ENCODE data around the gene SIGLEC9.

Gene SIGLEC9

GRCh38 chr19:51091126-51091525 lies 33.6 kb upstream of the SIGLEC9 start:
- TF ChIP-seq CTCF (conservative IDR thresholded peaks at IDR 0.05): no peak
- TF ChIP-seq ZFX (IDR thresholded peaks at IDR 0.05): no peak
- no peak overlapping the region for H3K27ac ChIP-seq

DNA sequence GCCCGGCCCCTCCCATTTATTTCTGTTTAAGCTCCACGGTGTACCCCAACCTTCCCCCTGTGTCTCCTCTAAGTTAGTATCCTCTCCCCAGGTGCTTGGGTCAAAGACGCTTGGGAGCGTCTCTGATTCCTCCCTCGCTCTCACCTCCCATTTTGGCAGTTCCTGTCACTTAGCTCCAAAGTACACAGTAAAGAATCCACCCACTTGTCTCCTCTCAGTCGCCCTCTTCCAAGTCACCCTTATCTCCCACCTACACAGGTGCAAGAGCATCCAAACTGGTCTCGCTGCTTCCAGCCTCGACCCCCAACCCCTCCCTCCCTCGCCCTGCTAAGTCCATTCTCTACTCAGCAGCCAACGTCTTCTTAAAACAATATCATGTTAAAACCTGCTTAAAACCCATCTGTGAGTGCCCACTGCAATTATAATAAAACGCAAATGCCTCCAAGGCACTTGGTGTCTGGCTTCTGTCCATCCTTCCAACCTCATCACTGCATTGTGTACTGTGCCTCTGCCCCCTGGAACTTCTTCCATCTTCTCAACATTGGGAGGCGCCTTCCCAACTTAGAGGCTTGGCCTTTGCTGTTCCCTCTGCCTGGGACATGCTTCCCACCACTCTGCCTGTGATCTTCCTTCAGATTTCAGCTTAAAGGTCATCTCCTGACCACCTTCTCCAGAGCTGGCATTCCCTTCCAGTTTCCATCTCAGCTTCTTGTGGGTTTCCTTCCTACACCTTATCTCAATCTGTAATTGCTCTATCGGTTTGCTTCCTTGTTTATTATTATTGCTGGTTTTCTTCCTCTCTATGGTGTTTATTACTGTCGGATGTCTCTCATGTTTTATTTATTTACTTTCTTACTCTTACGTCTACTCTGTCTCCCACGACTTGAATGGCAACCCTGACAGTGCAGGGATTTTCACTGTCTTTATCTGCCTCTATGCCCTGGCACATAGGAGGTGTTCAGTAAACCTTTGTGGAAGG lies 32.5 kb upstream of the SIGLEC9 start:
- H3K27ac ChIP-seq: peak overlapping the region; percentile 42
- no peak for TF ChIP-seq ZFX (IDR thresholded peaks at IDR 0.05)
- no peak for TF ChIP-seq CTCF (conservative IDR thresholded peaks at IDR 0.05)

DNA sequence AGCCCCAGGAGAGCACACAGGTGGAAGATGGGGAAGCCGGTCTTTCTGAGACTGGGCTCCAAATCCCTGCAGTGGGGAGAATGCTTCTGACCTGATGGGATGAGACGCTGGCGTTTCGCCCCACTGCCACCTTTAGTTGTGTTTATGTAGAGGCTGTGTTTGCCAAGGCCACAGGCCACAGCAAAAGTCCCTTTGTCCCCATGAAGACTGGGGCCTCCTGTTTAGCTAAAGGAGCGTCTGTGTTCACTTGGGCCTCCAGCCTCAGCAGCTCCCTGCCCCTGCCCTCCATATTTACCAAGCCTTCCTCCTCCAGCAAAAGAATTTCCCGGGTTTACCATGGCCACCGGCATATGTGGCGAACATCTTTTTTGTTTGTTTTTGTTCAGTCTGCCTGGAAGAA lies 31.6 kb upstream of the SIGLEC9 start:
- H3K27ac ChIP-seq: peak overlapping the region; percentile 42
- TF ChIP-seq CTCF (conservative IDR thresholded peaks at IDR 0.05) (no peak), ZFX (IDR thresholded peaks at IDR 0.05) (no peak)

GRCh38 chr19:51093510-51094345 lies 31.0 kb upstream of the SIGLEC9 start:
- TF ChIP-seq CTCF (conservative IDR thresholded peaks at IDR 0.05) (no peak), ZFX (IDR thresholded peaks at IDR 0.05) (no peak)
- H3K27ac ChIP-seq: peak overlapping the region; percentile 42

- no peak overlapping the region for H3K27ac ChIP-seq
- TF ChIP-seq CTCF (conservative IDR thresholded peaks at IDR 0.05): peak; percentile 94
- no peak for TF ChIP-seq ZFX (IDR thresholded peaks at IDR 0.05)
These were observed 29.9 kb upstream of the SIGLEC9 start for GRCh38 chr19:51094696-51095279.

- no peak for TF ChIP-seq ZFX (IDR thresholded peaks at IDR 0.05)
- peak; percentile 37 for TF ChIP-seq CTCF (conservative IDR thresholded peaks at IDR 0.05)
- no peak overlapping the region for H3K27ac ChIP-seq
These were observed 28.1 kb upstream of the SIGLEC9 start for GRCh38 chr19:51096473-51097165.

Measured in C4-2B (cell line).